GM18526 (cell line): ENCODE data around the gene PDGFA.

Experiments used
- POLR2A ChIP-seq: IDR thresholded peaks from 3 replicates; pipeline ENCODE4 v1.6.1; 2011; ENCODE audit not compliant: insufficient read length; ENCODE audit errors: extremely low read depth

Gene PDGFA

GRCh38 chr7:462173-463103, 57.2 kb downstream of the PDGFA start:
- no peak for TF ChIP-seq POLR2A

DNA sequence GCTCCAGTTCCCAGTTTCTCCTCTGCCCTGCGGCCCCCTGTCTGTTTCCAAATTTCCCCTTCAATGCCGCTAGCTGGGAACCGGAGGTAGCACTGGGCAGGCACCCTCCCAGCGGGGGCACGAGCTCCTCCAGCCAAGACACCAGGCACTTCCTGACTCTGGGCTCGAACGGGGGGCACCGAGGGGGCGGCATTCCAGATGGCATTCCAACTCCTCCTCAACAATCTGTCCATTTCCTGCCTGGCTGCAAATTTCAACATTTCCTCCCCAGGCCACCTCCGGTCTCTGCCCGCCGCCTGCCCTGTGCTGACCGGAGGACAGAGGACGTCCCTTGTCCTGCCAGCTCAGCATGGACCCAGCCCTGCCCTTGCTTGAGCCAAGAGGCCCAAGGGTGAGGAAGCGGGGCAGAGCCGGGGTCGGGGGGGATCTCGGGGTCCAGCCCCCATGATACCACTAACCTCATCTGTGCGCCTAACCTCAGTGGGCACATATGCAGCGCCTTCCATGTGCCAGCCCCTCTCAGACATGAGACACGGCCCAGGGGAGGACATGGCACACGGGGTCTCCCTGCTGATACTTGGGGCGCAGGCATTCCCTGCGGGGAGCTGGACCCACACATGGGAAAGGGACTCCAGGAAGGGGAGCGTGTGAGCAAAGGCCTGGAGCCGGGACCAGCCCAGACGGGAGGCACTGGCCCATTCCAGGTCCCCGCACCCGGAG, 58.0 kb downstream of the PDGFA start:
- TF ChIP-seq POLR2A, result no peak

- TF ChIP-seq POLR2A, result no peak
Measured at GRCh38 chr7:461117-461452, 58.6 kb downstream of the PDGFA start.

DNA sequence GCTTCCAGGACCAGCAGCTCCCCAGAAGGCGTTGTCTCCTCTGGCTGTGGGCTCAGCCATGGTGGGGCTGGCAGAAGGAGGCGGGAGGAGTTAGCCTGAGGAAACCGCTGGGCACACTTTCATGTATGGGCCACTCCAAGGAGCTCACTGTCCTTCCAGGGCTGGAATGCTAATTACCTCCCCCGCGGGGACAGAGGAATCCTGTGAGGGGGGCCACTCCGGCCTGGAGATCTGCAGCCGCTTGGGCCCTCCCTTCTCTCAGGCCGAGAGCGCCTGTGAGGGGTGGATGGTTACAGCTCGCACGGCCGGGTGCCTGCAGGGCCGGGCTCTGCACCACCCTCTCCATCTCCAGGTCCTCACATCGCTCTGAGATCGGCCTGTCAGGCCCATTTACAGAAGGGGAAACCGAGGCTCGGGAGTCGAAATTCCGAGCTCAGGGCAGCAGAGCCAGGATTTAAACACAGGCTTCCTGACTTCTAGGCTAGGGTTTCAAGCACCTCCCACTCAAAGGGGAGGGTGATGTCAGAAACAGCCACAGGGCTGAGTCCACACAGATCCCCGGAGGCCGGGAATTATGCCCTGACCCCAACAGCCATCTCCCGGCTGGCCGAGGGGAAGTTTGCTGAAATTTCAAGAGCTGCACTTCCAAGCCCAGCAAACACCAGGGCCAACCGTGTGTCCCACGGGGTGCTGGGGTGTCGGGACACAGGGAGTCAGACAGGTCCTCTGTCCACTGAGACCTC, 59.1 kb downstream of the PDGFA start:
- TF ChIP-seq POLR2A, result no peak

DNA sequence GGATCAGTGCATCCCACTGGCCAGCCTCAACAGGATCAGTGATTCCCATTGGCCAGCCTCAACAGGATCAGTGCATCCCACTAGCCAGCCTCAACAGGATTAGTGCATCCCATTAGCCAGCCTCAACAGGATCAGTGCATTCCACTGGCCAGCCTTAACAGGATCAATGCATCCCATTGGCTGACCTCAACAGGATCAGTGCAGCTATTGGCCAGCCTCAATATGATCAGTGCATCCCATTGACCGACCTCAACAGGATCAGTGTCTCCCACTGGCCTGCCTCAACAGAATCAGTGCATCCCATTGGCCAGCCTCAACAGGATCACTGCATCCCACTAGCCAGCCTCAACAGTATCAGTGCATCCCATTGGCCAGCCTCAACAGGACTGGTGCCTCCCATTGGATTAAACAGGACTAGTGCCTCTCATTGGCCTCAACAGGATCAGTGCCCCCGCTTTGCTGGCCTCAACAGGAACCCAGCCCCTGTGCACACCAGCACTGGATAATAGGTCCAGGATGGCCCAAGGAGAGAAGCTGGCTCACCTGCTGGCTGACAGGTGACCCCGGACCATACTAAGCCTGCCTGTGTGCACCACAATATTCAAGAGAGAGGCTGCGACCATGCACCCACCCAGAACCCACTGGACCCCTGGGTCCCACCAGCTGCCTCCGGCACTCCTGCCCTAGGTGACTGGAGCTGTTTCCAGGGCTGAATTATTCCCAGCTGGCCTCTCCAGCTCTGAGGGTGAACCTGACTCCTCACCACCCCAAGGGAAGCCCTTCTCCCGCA, 59.9 kb downstream of the PDGFA start:
- no peak for TF ChIP-seq POLR2A

GRCh38 chr7:458511-459245, 61.0 kb downstream of the PDGFA start:
- no peak for TF ChIP-seq POLR2A

- no peak for TF ChIP-seq POLR2A
Measured at GRCh38 chr7:457814-458510, 61.7 kb downstream of the PDGFA start.

DNA sequence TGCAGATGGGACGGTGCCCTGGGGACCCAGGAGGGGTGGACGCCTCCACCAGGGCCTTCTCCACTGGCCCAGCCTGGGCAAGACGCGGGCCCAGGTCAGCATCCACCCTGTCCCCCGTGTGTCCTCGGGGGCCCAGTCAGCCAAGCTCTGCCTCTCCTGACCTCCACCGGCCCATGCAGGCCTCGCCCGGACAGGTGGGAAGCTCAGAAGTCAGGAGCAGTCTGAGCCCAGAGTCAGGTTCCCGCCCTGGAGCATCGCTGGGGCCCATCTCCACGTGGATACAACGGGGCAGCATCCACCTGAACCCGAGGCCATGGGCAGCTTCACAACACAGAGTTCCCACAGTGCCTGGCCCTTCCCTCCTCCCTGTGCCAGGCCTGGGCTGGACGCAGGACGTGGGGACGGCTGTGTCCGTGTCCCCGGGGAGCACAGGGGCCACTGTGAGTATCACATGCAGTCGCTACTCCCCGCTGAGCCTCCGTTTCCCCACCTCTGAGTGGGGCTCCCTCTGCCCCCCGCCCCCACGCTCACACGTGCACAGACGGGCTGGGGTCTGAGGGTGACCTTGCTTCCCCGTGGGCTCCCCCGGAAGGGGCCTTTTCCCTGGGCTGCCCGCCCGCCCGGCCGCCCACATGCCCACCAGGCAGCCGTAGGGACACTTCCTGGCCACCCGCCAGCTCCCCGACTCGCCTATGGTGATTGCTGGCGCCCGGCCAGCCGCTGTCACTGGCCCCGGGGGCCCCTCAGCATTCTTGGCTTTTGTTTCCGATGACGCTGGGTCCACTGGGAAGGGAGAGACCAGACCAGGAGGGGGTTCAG, 64.3 kb downstream of the PDGFA start:
- no peak for TF ChIP-seq POLR2A

GRCh38 chr7:454356-455109, 65.1 kb downstream of the PDGFA start:
- no peak for TF ChIP-seq POLR2A

DNA sequence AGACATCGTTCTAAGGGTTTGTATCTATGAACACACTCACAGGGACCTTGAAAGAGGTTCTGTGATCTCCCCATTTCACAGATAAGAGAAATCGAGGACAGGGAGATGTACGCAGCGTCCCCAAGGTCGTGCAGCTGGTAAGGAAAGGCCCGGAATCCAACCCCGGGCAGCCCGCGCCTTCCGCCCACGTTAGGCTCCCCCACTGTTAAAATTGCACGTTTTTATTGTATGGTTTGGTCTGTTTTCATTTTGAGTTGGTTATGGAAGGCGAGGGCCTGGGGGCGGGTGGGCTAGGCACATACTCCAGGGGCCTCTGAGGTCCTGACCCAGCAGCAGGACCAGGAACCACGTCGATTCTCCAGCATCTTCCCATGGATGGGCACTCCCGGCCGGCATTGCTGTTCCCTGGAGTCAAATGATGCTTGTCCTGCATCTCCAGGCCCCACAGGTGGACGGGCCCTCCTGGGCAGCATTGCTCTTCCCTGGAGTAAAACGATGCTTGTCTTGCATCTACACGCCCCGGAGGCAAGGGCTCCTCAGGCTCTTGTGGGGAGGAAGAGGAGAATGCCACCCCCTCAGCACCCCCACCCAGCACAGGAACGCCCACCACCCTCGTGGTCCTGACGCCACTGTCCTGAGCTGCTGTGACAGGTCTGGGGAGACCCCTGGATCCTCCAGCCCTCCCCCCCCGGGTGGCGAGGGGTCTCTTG, 65.9 kb downstream of the PDGFA start:
- TF ChIP-seq POLR2A, result no peak

DNA sequence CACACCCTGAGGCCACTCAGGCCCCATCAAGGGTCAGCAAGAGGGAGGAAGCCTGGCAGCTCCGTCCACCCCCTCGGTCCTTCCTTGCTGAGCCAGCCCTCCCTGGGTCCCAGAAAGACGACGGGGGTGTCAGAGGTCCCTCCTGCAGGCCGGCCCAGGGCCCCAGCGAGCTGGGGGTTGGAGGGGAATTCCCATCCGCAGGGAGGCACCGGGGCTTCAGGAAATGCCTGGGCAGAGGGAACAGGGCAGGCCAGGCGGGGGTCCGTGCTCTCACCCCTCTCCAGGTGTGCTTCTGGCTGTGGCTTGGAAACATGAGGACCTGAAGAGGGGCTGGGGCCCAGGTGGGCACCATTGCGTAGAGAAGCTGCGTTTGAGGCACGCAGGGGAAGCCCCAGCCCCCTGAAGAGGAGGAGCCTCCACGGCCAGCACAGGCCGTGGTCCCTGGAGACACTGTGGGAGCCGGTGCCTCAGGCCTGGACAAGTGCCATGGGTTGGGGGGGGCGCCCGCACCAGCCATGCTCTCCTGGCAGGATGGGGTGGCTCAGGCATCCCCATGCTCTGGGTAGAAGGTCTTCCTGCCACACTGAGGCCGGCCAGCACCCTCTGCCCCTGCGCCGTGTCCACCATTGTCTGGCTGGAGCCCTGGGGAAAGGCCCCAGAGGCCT, 66.7 kb downstream of the PDGFA start:
- no peak for TF ChIP-seq POLR2A
